Measurements from ENCODE around the gene NUDT13.

Gene NUDT13

DNA sequence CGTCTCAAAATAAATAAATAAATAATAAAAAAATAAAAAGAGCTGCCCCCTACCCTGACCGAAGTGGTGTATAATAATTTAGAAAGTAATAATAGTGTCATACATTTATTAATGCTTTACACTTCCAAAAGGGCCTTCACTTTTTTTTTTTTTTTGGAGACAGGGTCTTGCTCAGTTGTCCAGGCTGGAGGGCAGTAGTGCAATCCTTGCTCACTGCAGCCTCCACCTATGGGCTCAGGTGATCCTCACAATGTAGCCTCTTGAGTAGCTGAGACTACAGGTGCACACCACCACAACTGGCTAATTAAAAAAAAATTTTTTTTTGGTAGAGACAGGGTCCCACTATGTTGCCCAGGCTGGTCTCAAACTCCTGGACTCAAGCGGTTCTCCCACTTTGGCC, 59.1 kb downstream of the NUDT13 start:
- no peak overlapping the region for H3K4me3 ChIP-seq (ENCODE audit: control insufficient read depth, low read depth, low read length)
- DNase-seq (ENCODE audit: low read depth) = no peak
- TF ChIP-seq, protein P1, sequence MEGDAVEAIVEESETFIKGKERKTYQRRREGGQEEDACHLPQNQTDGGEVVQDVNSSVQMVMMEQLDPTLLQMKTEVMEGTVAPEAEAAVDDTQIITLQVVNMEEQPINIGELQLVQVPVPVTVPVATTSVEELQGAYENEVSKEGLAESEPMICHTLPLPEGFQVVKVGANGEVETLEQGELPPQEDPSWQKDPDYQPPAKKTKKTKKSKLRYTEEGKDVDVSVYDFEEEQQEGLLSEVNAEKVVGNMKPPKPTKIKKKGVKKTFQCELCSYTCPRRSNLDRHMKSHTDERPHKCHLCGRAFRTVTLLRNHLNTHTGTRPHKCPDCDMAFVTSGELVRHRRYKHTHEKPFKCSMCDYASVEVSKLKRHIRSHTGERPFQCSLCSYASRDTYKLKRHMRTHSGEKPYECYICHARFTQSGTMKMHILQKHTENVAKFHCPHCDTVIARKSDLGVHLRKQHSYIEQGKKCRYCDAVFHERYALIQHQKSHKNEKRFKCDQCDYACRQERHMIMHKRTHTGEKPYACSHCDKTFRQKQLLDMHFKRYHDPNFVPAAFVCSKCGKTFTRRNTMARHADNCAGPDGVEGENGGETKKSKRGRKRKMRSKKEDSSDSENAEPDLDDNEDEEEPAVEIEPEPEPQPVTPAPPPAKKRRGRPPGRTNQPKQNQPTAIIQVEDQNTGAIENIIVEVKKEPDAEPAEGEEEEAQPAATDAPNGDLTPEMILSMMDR (conservative IDR thresholded peaks at IDR 0.05; ENCODE audit: control insufficient read depth, insufficient read depth, low read depth, low read length) = no peak

DNA sequence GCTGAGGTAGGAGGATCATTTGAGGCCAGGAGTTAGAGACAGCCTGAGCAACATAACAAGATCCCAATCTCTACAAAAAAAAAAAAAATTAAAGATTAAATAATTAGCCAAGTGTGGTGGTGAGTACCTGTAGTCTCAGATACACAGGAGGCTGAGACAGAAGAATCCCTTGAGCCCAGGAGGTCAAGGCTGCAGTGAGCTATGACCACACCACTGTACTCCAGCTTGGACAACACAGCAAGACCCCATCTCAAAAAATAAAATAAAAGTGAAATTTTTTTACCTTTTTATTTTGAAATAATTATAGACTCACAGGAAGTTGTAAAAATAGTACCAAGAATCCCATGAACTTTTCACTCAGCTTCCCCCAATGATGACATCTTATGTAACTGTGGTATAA, 62.6 kb downstream of the NUDT13 start:
- TF ChIP-seq, protein P1 (conservative IDR thresholded peaks at IDR 0.05; ENCODE audit: control insufficient read depth, insufficient read depth, low read depth, low read length) = no peak
- no peak for DNase-seq (ENCODE audit: low read depth)

DNA sequence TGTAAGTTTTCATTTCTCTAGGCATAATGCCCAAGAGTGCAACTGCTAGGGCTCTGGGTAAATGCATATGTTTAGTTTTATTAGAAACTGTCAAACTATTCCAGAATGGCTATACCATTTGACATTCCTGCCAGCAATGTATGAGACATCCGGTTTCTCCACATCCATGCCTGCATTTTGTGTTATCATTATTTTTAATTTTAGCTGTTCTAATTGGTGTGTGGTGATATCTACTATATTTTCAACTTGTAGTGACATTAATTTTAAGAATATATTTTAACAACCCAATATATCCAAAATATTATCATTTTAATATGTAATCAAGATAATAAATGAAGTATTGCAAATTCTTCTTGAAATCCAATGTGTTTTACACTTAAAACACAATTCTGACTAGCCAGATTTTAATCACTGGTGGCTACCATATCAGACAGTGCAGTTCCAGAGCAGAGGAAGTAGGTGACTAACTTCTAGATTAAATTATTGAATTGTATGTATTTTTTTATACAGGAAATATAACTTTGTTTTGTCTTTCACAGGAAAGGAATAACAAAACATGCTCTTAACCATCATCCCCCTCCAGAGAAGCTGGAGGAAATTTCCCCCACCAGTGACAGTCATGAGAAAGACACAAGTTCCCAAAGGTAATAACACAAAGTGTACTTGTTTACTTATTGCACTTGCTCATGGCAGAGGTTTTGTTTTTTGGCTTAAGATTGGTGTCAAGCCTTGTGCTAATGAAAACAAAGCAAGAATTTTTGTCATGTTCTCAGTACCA, 64.1 kb downstream of the NUDT13 start:
- no peak for DNase-seq (ENCODE audit: low read depth)
- TF ChIP-seq, protein P1 (conservative IDR thresholded peaks at IDR 0.05; ENCODE audit: control insufficient read depth, insufficient read depth, low read depth, low read length) = no peak
- H3K4me3 ChIP-seq (ENCODE audit: control insufficient read depth, low read depth, low read length) = no peak overlapping the region

More for the DNA sequence above, 62.6 kb downstream of the NUDT13 start:
- no peak overlapping the region for H3K4me3 ChIP-seq (ENCODE audit: control insufficient read depth, low read depth, low read length)

All from fibroblast of mammary gland (primary cell).